Measurements from ENCODE around the gene MAP2K6. TPM values are rescaled to one million over a fixed set of nuclear protein-coding genes. Genes with fewer than 3 reads are reported as not detected.

MAP2K6 gene
- total and polyA plus RNA-seq, 10 of the 15 experiments (the other 5 are each of a cell fraction or from before 2014, with no cell fraction given) = 15.6 to 70.3 (median 22.9) TPM

DNA sequence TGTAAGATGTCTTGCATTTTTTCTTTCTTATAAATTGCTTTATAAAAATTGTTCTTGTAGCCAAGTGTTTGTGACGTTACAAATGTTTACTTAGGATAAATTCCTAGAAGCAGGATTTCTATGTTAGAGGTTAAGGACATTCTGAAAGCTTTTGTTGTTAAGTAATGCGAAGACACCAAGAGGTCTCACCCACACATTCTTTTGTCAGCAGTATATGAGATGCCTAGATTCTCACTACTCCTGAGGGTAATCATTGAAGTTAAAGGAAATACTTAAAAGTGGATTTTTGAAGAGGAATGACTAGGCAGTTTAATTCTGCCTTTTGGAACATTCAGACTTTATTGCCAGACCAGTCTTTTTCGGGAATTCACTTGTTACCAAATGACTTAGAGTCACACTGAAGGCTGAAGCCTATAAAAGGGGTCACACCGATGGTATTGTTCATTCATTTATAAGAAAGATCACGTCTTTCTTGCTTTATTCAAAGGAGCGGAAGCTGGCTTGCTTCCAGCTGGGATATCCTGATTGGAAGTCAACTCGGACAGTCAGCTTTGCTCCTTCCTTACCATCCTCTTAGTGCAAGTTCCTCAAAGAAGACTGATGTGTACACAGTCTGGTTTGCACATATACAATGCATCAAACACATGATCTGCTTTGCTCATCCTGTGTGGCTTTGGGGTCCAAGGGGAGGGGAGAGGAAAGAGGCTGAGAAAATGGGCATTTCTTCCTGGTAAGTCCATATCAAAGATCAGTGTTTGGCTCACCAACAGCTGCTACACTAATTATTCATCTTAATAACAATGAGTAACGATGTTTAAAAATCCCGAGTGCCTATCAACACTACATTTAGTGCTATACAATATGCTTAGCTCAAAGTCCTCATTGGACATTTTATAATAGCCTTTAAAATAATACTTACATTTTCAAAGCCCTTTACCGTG is 160.0 kb downstream of the MAP2K6 start:
- BruUV-seq (replicated peaks) = no TSS peak
- Histone ChIP-seq H4K20me1 (ENCODE audit: control insufficient read depth, insufficient read depth) (no peaks in the 10 kb centered on the region), H3K9me3 (replicated peaks; ENCODE audit: control insufficient read depth, insufficient read depth, low read length) (no peaks in the 10 kb centered on the region), H3K4me3 (no peak overlapping the region), H3K4me2 (ENCODE audit: control insufficient read depth, insufficient read depth) (no peak overlapping the region), H3K4me1 (ENCODE audit: control insufficient read depth, insufficient read depth, low read length) (0 out of 2 replicates have a peak, but pooled peaks cover 5% of the 10 kb centered on the region), H3K27ac (ENCODE audit: control insufficient read depth, insufficient read depth) (no peak overlapping the region), H3K27me3 (replicated peaks in 1 of 2; ENCODE audit: control insufficient read depth in 2 of 2, insufficient read depth in 2 of 2, low read length in 1 of 2) (peaks cover 0 to 6% of the 10 kb centered on the region in 2 experiments; a peak in 1 of 4 replicates), H3K9ac (ENCODE audit: control insufficient read depth, insufficient read depth, low read length) (no peak overlapping the region), H3K79me2 (ENCODE audit: control insufficient read depth, insufficient read depth, low read length) (no peaks in the 10 kb centered on the region), H3K36me3 (ENCODE audit: control insufficient read depth in 2 of 2, insufficient read depth in 2 of 2, low read length in 1 of 2) (no peaks in the 10 kb centered on the region), H2AFZ (ENCODE audit: control insufficient read depth, low read depth, low read length) (no peak overlapping the region)
- FAIRE-seq (no peak), DNase-seq (ENCODE audit: low read depth, low spot score) (no peak), ATAC-seq (no peak)
- in situ Hi-C loops (cut with MboI) = no loop called here
- intact Hi-C loops (cut with micrococcal nuclease; ENCODE audit: unreplicated experiment) = no loop called here
- ChIA-PET SMC1A (ENCODE audit: uncharacterized antibody, unreplicated experiment) (interaction anchor here (0.5 kb wide), 1 partner anchor 977 kb away, joined by 3 read pairs; no protein-coding TSS in a partner anchor), RAD21 (ENCODE audit: unreplicated experiment) (no interaction called here), CTCF (interaction anchor here (2.8 kb wide), 1 partner anchor 32 kb away, joined by 12 read pairs; no protein-coding TSS in a partner anchor), POLR2A (no interaction called here)
- WGBS (ENCODE audit: insufficient coverage, insufficient replicate concordance, low lambda C conversion rate, missing lambda C conversion rate) = 37% methylated on average over 10 of the region's 10 CpGs
- TF ChIP-seq NFYA (IDR thresholded peaks at IDR 0.05; ENCODE audit: borderline replicate concordance, low read depth, low read length) = no peak
- no peak for TF ChIP-seq JUND (IDR thresholded peaks at IDR 0.05; ENCODE audit: low read depth, low read length)
- TF ChIP-seq BACH1 (IDR thresholded peaks at IDR 0.05; ENCODE audit: borderline replicate concordance) = no peak
- no peak for TF ChIP-seq CHD1 (IDR thresholded peaks at IDR 0.05; ENCODE audit: low read depth, low read length)
- no peak for TF ChIP-seq EGR1 (IDR thresholded peaks at IDR 0.05; ENCODE audit: borderline replicate concordance in 1 of 2, low read depth in 2 of 2, low read length in 2 of 2)
- TF ChIP-seq KDM1A (IDR thresholded peaks at IDR 0.05; ENCODE audit: borderline replicate concordance) = no peak
- no peak for TF ChIP-seq GABPA (IDR thresholded peaks at IDR 0.05; ENCODE audit: low read depth)
- TF ChIP-seq ZBED1 (IDR thresholded peaks at IDR 0.05; ENCODE audit: borderline replicate concordance) = no peak
- no peak for TF ChIP-seq NRF1 (conservative IDR thresholded peaks at IDR 0.05; ENCODE audit: low read depth, low read length)
- TF ChIP-seq ZNF622 (IDR thresholded peaks at IDR 0.05) = no peak
- TF ChIP-seq, protein P1, sequence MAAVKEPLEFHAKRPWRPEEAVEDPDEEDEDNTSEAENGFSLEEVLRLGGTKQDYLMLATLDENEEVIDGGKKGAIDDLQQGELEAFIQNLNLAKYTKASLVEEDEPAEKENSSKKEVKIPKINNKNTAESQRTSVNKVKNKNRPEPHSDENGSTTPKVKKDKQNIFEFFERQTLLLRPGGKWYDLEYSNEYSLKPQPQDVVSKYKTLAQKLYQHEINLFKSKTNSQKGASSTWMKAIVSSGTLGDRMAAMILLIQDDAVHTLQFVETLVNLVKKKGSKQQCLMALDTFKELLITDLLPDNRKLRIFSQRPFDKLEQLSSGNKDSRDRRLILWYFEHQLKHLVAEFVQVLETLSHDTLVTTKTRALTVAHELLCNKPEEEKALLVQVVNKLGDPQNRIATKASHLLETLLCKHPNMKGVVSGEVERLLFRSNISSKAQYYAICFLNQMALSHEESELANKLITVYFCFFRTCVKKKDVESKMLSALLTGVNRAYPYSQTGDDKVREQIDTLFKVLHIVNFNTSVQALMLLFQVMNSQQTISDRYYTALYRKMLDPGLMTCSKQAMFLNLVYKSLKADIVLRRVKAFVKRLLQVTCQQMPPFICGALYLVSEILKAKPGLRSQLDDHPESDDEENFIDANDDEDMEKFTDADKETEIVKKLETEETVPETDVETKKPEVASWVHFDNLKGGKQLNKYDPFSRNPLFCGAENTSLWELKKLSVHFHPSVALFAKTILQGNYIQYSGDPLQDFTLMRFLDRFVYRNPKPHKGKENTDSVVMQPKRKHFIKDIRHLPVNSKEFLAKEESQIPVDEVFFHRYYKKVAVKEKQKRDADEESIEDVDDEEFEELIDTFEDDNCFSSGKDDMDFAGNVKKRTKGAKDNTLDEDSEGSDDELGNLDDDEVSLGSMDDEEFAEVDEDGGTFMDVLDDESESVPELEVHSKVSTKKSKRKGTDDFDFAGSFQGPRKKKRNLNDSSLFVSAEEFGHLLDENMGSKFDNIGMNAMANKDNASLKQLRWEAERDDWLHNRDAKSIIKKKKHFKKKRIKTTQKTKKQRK (IDR thresholded peaks at IDR 0.05; ENCODE audit: low read depth, low read length) = no peak
- TF ChIP-seq, protein P2, sequence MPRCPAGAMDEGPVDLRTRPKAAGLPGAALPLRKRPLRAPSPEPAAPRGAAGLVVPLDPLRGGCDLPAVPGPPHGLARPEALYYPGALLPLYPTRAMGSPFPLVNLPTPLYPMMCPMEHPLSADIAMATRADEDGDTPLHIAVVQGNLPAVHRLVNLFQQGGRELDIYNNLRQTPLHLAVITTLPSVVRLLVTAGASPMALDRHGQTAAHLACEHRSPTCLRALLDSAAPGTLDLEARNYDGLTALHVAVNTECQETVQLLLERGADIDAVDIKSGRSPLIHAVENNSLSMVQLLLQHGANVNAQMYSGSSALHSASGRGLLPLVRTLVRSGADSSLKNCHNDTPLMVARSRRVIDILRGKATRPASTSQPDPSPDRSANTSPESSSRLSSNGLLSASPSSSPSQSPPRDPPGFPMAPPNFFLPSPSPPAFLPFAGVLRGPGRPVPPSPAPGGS (IDR thresholded peaks at IDR 0.05; ENCODE audit: borderline replicate concordance, insufficient read depth, low read depth, low read length, poor library complexity, severe bottlenecking) = no peak
- TF ChIP-seq CHD4 (IDR thresholded peaks at IDR 0.05) = no peak
- TF ChIP-seq BCL11A (IDR thresholded peaks at IDR 0.05; ENCODE audit: low read depth, low read length) = no peak
- TF ChIP-seq SREBF2 (IDR thresholded peaks at IDR 0.05; ENCODE audit: low read length) = no peak
- no peak for TF ChIP-seq SMC3 (IDR thresholded peaks at IDR 0.05; ENCODE audit: borderline replicate concordance, low read length)
- TF ChIP-seq CBX3 (IDR thresholded peaks at IDR 0.05; ENCODE audit: borderline replicate concordance, low read depth) = no peak
